AG04449 (cell line): ENCODE measurements around the gene TGFBR3.

Source experiments
- CTCF ChIA-PET: fragments of 350-600 bp; formaldehyde crosslinking; extraction: SDS; loops from one replicate; lab custom pipeline; 2021; ENCODE audit warnings: antibody characterized with exemption; lab: Yijun Ruan, JAX
- POLR2A ChIA-PET: fragments of 400-600, 350-600 bp; formaldehyde crosslinking; extraction: SDS; loops from one replicate; lab custom pipeline; 2020; ENCODE audit warnings: antibody characterized with exemption, inconsistent platforms; lab: Yijun Ruan, JAX
- DNase-seq: peaks from one replicate; pipeline ENCODE4 v3.0.0-alpha.2; 2010; ENCODE audit warnings: low read depth, low spot score
- H3K4me3 ChIP-seq: 2 replicates; pipeline ENCODE4 v1.5.1; 2011; ENCODE audit warnings: low read depth, mild to moderate bottlenecking, control low read depth, low read length
- TF ChIP-seq, protein P1 (sequence below): IDR thresholded peaks from one replicate; pipeline ENCODE4 v1.5.1; 2011; ENCODE audit warnings: mild to moderate bottlenecking, moderate library complexity, low read length, control low read depth, inconsistent platforms; ENCODE audit not compliant: insufficient read depth; ENCODE audit errors: missing control alignments

TGFBR3 gene

GRCh38 chr1:91797164-91797563, 88.8 kb downstream of the TGFBR3 start:
- no peak overlapping the region for H3K4me3 ChIP-seq
- POLR2A ChIA-PET: interaction anchor here (0.6 kb wide), 1 partner anchor 49 kb away, joined by 3 read pairs; no protein-coding TSS in a partner anchor
- CTCF ChIA-PET: interaction anchor here (1.1 to 1.9 kb wide), 2 partner anchors 9 to 11 kb away, joined by 3 to 4 read pairs; no protein-coding TSS in a partner anchor
- no peak for DNase-seq
- TF ChIP-seq, protein P1, sequence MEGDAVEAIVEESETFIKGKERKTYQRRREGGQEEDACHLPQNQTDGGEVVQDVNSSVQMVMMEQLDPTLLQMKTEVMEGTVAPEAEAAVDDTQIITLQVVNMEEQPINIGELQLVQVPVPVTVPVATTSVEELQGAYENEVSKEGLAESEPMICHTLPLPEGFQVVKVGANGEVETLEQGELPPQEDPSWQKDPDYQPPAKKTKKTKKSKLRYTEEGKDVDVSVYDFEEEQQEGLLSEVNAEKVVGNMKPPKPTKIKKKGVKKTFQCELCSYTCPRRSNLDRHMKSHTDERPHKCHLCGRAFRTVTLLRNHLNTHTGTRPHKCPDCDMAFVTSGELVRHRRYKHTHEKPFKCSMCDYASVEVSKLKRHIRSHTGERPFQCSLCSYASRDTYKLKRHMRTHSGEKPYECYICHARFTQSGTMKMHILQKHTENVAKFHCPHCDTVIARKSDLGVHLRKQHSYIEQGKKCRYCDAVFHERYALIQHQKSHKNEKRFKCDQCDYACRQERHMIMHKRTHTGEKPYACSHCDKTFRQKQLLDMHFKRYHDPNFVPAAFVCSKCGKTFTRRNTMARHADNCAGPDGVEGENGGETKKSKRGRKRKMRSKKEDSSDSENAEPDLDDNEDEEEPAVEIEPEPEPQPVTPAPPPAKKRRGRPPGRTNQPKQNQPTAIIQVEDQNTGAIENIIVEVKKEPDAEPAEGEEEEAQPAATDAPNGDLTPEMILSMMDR: no peak

DNA sequence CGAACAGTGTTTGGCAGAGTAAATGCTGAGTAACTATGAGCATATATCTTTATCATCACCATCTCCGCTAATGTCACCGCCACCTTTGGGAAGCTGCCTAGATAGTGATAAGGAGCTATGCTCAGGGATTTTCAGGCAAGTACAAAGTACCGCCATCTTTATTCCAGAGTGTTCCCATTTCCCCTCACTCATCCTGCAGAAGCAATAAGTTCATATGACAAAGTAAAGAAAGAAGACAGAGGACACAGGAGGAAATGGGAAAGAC, 89.6 kb downstream of the TGFBR3 start:
- CTCF ChIA-PET: interaction anchor here (0.9 to 2.5 kb wide), 5 partner anchors 10 to 284 kb away, joined by 3 to 11 read pairs (median 6); partner anchors contain the start of gene TGFBR3
- POLR2A ChIA-PET: interaction anchor here (1.0 to 1.7 kb wide), 2 partner anchors 15 to 89 kb away, joined by 3 to 5 read pairs; partner anchors contain the start of gene TGFBR3

GRCh38 chr1:91795591-91796389, 90.2 kb downstream of the TGFBR3 start:
- TF ChIP-seq, protein P1: no peak
- H3K4me3 ChIP-seq: no peak overlapping the region
- ChIA-PET POLR2A (interaction anchor here (1.0 to 1.7 kb wide), 3 partner anchors 9 to 90 kb away, joined by 3 to 5 read pairs (median 3); partner anchors contain the start of gene TGFBR3), CTCF (interaction anchor here (0.7 to 2.5 kb wide), 7 partner anchors 10 to 284 kb away, joined by 3 to 11 read pairs (median 5); partner anchors contain the start of gene TGFBR3)
- DNase-seq: peak; percentile 56

More for the DNA sequence above, 89.6 kb downstream of the TGFBR3 start:
- no peak overlapping the region for H3K4me3 ChIP-seq
- TF ChIP-seq, protein P1: no peak
- no peak for DNase-seq

DNA sequence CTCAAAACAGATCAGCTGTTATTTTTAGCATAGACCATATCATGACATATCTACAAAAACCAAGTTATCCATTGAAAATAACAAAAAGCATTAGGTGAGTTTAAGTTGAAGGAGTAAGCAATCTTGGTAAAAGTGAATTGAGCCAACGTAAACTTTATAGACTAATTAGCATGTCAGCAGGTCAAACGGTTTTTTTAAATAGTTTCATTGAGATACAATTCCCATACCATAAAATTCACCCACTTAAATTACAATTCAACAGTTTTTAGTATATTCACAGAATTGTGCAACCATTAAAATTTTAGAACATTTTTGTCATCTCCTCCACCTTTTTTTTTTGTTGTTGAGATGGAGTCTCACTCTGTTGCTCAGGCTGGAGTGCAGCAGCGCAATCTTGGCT, 92.1 kb downstream of the TGFBR3 start:
- TF ChIP-seq, protein P1: no peak
- ChIA-PET CTCF (interaction anchor here (1.2 to 2.5 kb wide), 2 partner anchors 8 to 282 kb away, joined by 3 to 11 read pairs; no protein-coding TSS in a partner anchor), POLR2A (no interaction called here)
- H3K4me3 ChIP-seq: no peak overlapping the region
- no peak for DNase-seq

- no peak for DNase-seq
- TF ChIP-seq, protein P1: no peak
- CTCF ChIA-PET: interaction anchor here (1.7 to 2.2 kb wide), 2 partner anchors 280 to 285 kb away, joined by 4 to 13 read pairs; no protein-coding TSS in a partner anchor
- no peak overlapping the region for H3K4me3 ChIP-seq
- POLR2A ChIA-PET: interaction anchor here (0.7 kb wide), 1 partner anchor 85 kb away, joined by 3 read pairs; no protein-coding TSS in a partner anchor
These were observed 92.8 kb downstream of the TGFBR3 start for GRCh38 chr1:91793189-91793588.
